Activated T-cell treated with anti-CD3 and anti-CD28 coated beads for 1 hour (primary cell): ENCODE results near the gene ATP10B.

Source experiments
- DNase-seq: peaks from one replicate; pipeline ENCODE4 v3.0.0-alpha.2; 2020; ENCODE audit warnings: low read depth

ATP10B gene

GRCh38 chr5:160637357-160638090 is 214.5 kb downstream of the ATP10B start:
- DNase-seq, result no peak

- no peak for DNase-seq
Observed at GRCh38 chr5:160635663-160636062, 216.3 kb downstream of the ATP10B start.

- DNase-seq, result no peak
Observed at GRCh38 chr5:160635046-160635445, 217.0 kb downstream of the ATP10B start.

GRCh38 chr5:160629003-160629402 is 223.0 kb downstream of the ATP10B start:
- DNase-seq, result no peak

- no peak for DNase-seq
Observed at GRCh38 chr5:160628619-160628968, 223.4 kb downstream of the ATP10B start.

- no peak for DNase-seq
Observed at GRCh38 chr5:160627921-160628618, 223.9 kb downstream of the ATP10B start.

- DNase-seq, result no peak
Observed at GRCh38 chr5:160626322-160626721, 225.7 kb downstream of the ATP10B start.

- DNase-seq, result no peak
Observed at GRCh38 chr5:160621526-160621925, 230.5 kb downstream of the ATP10B start.

- no peak for DNase-seq
Observed at GRCh38 chr5:160620401-160620800, 231.6 kb downstream of the ATP10B start.

- no peak for DNase-seq
Observed at GRCh38 chr5:160619381-160619780, 232.6 kb downstream of the ATP10B start.

- no peak for DNase-seq
Observed at GRCh38 chr5:160618286-160618685, 233.7 kb downstream of the ATP10B start.

- DNase-seq, result no peak
Observed at GRCh38 chr5:160616712-160617497, 235.1 kb downstream of the ATP10B start.

- no peak for DNase-seq
Observed at GRCh38 chr5:160614136-160614535, 237.9 kb downstream of the ATP10B start.

- DNase-seq, result no peak
Observed at GRCh38 chr5:160605266-160605665, 246.7 kb downstream of the ATP10B start.

- no peak for DNase-seq
Observed at GRCh38 chr5:160604484-160604883, 247.5 kb downstream of the ATP10B start.

- no peak for DNase-seq
Observed at GRCh38 chr5:160602744-160603143, 249.3 kb downstream of the ATP10B start.

- no peak for DNase-seq
Observed at GRCh38 chr5:160601046-160601445, 251.0 kb downstream of the ATP10B start.

GRCh38 chr5:160573318-160573717 is 278.7 kb downstream of the ATP10B start:
- no peak for DNase-seq

- DNase-seq, result no peak
Observed at GRCh38 chr5:160567031-160567705, 284.8 kb downstream of the ATP10B start.

GRCh38 chr5:160565376-160565775 is 286.6 kb downstream of the ATP10B start:
- DNase-seq, result no peak

- no peak for DNase-seq
Observed at GRCh38 chr5:160556846-160557245, 295.2 kb downstream of the ATP10B start.

GRCh38 chr5:160555971-160556631 is 295.9 kb downstream of the ATP10B start:
- DNase-seq, result no peak
